Measurements from ENCODE around the gene NOXO1. TPM values are rescaled to one million over a fixed set of nuclear protein-coding genes. Genes with fewer than 3 reads are reported as not detected.

NOXO1 gene
- polyA plus RNA-seq, 1 donor from 2014 or later = 8.5 TPM

- Histone ChIP-seq H3K36me3 (ENCODE audit: insufficient read depth, low read length) (no peaks in the 10 kb centered on the region), H3K4me3 (ENCODE audit: low read length) (peak within 1 kb of the TSS; percentile 63), H3K9ac (ENCODE audit: low read length) (peak within 1 kb of the TSS; percentile 53), H3F3A (ENCODE audit: insufficient read depth, low read length, poor library complexity, severe bottlenecking) (no peaks in the 10 kb centered on the region), H4K20me1 (ENCODE audit: insufficient read depth) (no peaks in the 10 kb centered on the region), H3K79me2 (replicated peaks; ENCODE audit: insufficient read depth, low read length) (no peaks in the 10 kb centered on the region), H2AFZ (ENCODE audit: low read depth, low read length) (no peak within 1 kb of the TSS), H3K9me2 (ENCODE audit: insufficient read depth, low read length) (no peaks in the 10 kb centered on the region), H3K4me2 (ENCODE audit: low read length) (no peak within 1 kb of the TSS), H3K27ac (ENCODE audit: low read length) (no peak within 1 kb of the TSS), H3K27me3 (ENCODE audit: insufficient read depth, low read depth, low read length) (peaks cover 28% of the 10 kb centered on the region), H3K9me3 (ENCODE audit: low read length) (no peaks in the 10 kb centered on the region)
- no peak for TF ChIP-seq TAF1 (IDR thresholded peaks at IDR 0.05; ENCODE audit: low read depth)
- TF ChIP-seq RAD21 (conservative IDR thresholded peaks at IDR 0.05) = no peak
- no peak for TF ChIP-seq REST (IDR thresholded peaks at IDR 0.05; ENCODE audit: borderline replicate concordance)
- TF ChIP-seq EZH2 (IDR thresholded peaks at IDR 0.05; ENCODE audit: borderline replicate concordance, insufficient read depth, low read length, poor library complexity, severe bottlenecking) = no peak
- no peak for TF ChIP-seq MXI1 (conservative IDR thresholded peaks at IDR 0.05; ENCODE audit: poor library complexity, severe bottlenecking)
- no peak for TF ChIP-seq POLR2AphosphoS5 (IDR thresholded peaks at IDR 0.05)
- TF ChIP-seq CTCF (IDR thresholded peaks at IDR 0.05; ENCODE audit: poor library complexity, severe bottlenecking) = no peak
These were observed 45.3 kb upstream of the NOXO1 start, which contains the start of gene NHERF2 for GRCh38 chr16:2026461-2027023. TSS of gene NHERF2 (plus strand) at chr16:2026902. CDS start at chr16:2027006, 104 bp downstream.

GRCh38 chr16:2025878-2026460 is 44.7 kb upstream of the NOXO1 start:
- Histone ChIP-seq H3K9me2 (ENCODE audit: insufficient read depth, low read length) (no peaks in the 10 kb centered on the region), H2AFZ (ENCODE audit: low read depth, low read length) (no peak overlapping the region), H3K79me2 (replicated peaks; ENCODE audit: insufficient read depth, low read length) (no peaks in the 10 kb centered on the region), H4K20me1 (ENCODE audit: insufficient read depth) (no peaks in the 10 kb centered on the region), H3K9ac (ENCODE audit: low read length) (no peak overlapping the region), H3K4me2 (ENCODE audit: low read length) (no peak overlapping the region), H3K36me3 (ENCODE audit: insufficient read depth, low read length) (no peaks in the 10 kb centered on the region), H3K4me3 (ENCODE audit: low read length) (peak overlapping the region; percentile 51), H3F3A (ENCODE audit: insufficient read depth, low read length, poor library complexity, severe bottlenecking) (no peaks in the 10 kb centered on the region), H3K27ac (ENCODE audit: low read length) (no peak overlapping the region), H3K9me3 (ENCODE audit: low read length) (no peaks in the 10 kb centered on the region), H3K27me3 (ENCODE audit: insufficient read depth, low read depth, low read length) (peaks cover 32% of the 10 kb centered on the region)
- no peak for TF ChIP-seq EZH2 (IDR thresholded peaks at IDR 0.05; ENCODE audit: borderline replicate concordance, insufficient read depth, low read length, poor library complexity, severe bottlenecking)
- no peak for TF ChIP-seq MXI1 (conservative IDR thresholded peaks at IDR 0.05; ENCODE audit: poor library complexity, severe bottlenecking)
- TF ChIP-seq TAF1 (IDR thresholded peaks at IDR 0.05; ENCODE audit: low read depth) = no peak
- no peak for TF ChIP-seq POLR2AphosphoS5 (IDR thresholded peaks at IDR 0.05)
- no peak for TF ChIP-seq REST (IDR thresholded peaks at IDR 0.05; ENCODE audit: borderline replicate concordance)

Measured in neural cell (in vitro differentiated cells).